HepG2 (cell line): ENCODE data around the gene ZCCHC8. TPM values are rescaled to one million over a fixed set of nuclear protein-coding genes. Genes with fewer than 3 reads are reported as not detected.
A peak's percentile ranks its signal among the peaks of the same experiment; 100 is the strongest.

Experiments used
- ERF ChIP-seq: IDR thresholded peaks from 2 replicates; pipeline ENCODE4 v1.6.1; 2018; ENCODE audit warnings: missing biosample characterization, missing genetic modification reagents
- FOXP1 ChIP-seq, 2 experiments: fragments of 450-650 bp in 1 of 2; IDR thresholded peaks; 2 replicates each; pipeline ENCODE4 v1.6.1; 2017 to 2018; ENCODE audit warnings: antibody characterized with exemption in 1 of 2
- FOXP4 ChIP-seq: sonication (generic); formaldehyde crosslinking; IDR thresholded peaks from 2 replicates; pipeline ENCODE4 v1.4.0; 2020; ENCODE audit warnings: missing genetic modification reagents
- HBP1 ChIP-seq: IDR thresholded peaks from 2 replicates; pipeline ENCODE4 v1.6.1; 2016; ENCODE audit warnings: low read depth, control low read depth
- HDAC2 ChIP-seq: sonication (generic); formaldehyde crosslinking; IDR thresholded peaks from 2 replicates; pipeline ENCODE4 v1.4.0; 2020; ENCODE audit warnings: missing genetic modification reagents
- HOXA3 ChIP-seq: sonication (generic); formaldehyde crosslinking; IDR thresholded peaks from 2 replicates; pipeline ENCODE4 v1.5.0; 2020; ENCODE audit warnings: missing genetic modification reagents
- IKZF1 ChIP-seq: fragments of 450-650 bp; IDR thresholded peaks from 2 replicates; pipeline ENCODE4 v1.7.1; 2016
- KDM1A ChIP-seq: IDR thresholded peaks from 2 replicates; pipeline ENCODE4 v1.6.1; 2016; ENCODE audit warnings: missing compliant biosample characterization
- KDM4B ChIP-seq: sonication (generic); formaldehyde crosslinking; IDR thresholded peaks from 2 replicates; pipeline ENCODE4 v1.4.0; 2020; ENCODE audit warnings: missing genetic modification reagents
- MAFF ChIP-seq: IDR thresholded peaks from 2 replicates; pipeline ENCODE4 v1.6.1; 2011; ENCODE audit warnings: low read depth, low read length, improper control_type of control experiment
- MAFG ChIP-seq: sonication (generic); formaldehyde crosslinking; IDR thresholded peaks from 2 replicates; pipeline ENCODE4 v1.5.1; 2020; ENCODE audit warnings: mild to moderate bottlenecking, missing genetic modification reagents
- MIXL1 ChIP-seq: IDR thresholded peaks from 2 replicates; pipeline ENCODE4 v1.6.1; 2016
- NONO ChIP-seq, 2 experiments: fragments of 450-650 bp in 1 of 2; sonication (generic) in 1 of 2; formaldehyde crosslinking in 1 of 2; IDR thresholded peaks in 1 of 2; conservative IDR thresholded peaks in 1 of 2; 2 replicates each; pipeline versions ENCODE4 v1.6.1 to v1.8.0; 2017 to 2022; ENCODE audit warnings: mild to moderate bottlenecking in 1 of 2, missing genetic modification reagents in 1 of 2, moderate library complexity in 1 of 2
- PPARG ChIP-seq: conservative IDR thresholded peaks from 2 replicates; pipeline ENCODE4 v1.6.1; 2016; ENCODE audit warnings: missing biosample characterization, missing genetic modification reagents
- RARA ChIP-seq: IDR thresholded peaks from 2 replicates; pipeline ENCODE4 v1.6.1; 2016; ENCODE audit warnings: missing genetic modification reagents, missing compliant biosample characterization
- SALL1 ChIP-seq: sonication (generic); formaldehyde crosslinking; IDR thresholded peaks from 2 replicates; pipeline ENCODE4 v1.8.0; 2022; ENCODE audit warnings: mild to moderate bottlenecking, missing genetic modification reagents
- SIX1 ChIP-seq: sonication (generic); formaldehyde crosslinking; IDR thresholded peaks from 2 replicates; pipeline ENCODE4 v1.4.0; 2020; ENCODE audit warnings: missing genetic modification reagents, borderline replicate concordance
- TSC22D2 ChIP-seq: sonication (generic); formaldehyde crosslinking; IDR thresholded peaks from 2 replicates; pipeline ENCODE4 v1.5.1; 2020; ENCODE audit warnings: missing genetic modification reagents, mild to moderate bottlenecking, borderline replicate concordance
- ZNF205 ChIP-seq: IDR thresholded peaks from 2 replicates; pipeline ENCODE4 v1.6.1; 2018; ENCODE audit warnings: missing biosample characterization, missing genetic modification reagents
- ZNF503 ChIP-seq: sonication (generic); formaldehyde crosslinking; IDR thresholded peaks from 2 replicates; pipeline ENCODE4 v1.4.0; 2020; ENCODE audit warnings: missing genetic modification reagents
- ZNF614 ChIP-seq: IDR thresholded peaks from 2 replicates; pipeline ENCODE4 v1.6.1; 2018; ENCODE audit warnings: missing biosample characterization, missing genetic modification reagents, inconsistent platforms, borderline replicate concordance
- ZNF644 ChIP-seq: IDR thresholded peaks from 2 replicates; pipeline ENCODE4 v1.6.1; 2016; ENCODE audit warnings: low read depth
- polyA plus RNA-seq, 8 experiments: library from polyadenylated mRNA; depleted of rRNA in 3 of 8; stranded (reverse) in 7 of 8; unstranded in 1 of 8; fragments of >200 nt; fragmentation: Illumina TruSeq in 4 of 8; extraction: Trizol in 4 of 8; gene quantifications; 2 replicates each; pipeline versions ENCODE4 v1.2.1 to v1.2.3, GENCODE V29; 2011 to 2016; ENCODE audit warnings: low read depth in 4 of 8, missing spikeins in 1 of 8, mixed read lengths in 1 of 8; ENCODE audit not compliant: insufficient read depth in 1 of 8
- total RNA-seq, 5 experiments: library from RNA; depleted of rRNA; stranded (reverse); fragments of >200 nt; fragmentation: Illumina TruSeq; extraction: Trizol; gene quantifications; 2 replicates each; pipeline ENCODE4 v1.2.3, GENCODE V29; 2016; ENCODE audit warnings: low read depth in 1 of 5
- TF ChIP-seq, protein P1 (sequence below): IDR thresholded peaks from 2 replicates; pipeline ENCODE4 v1.4.0; 2020; ENCODE audit warnings: mild to moderate bottlenecking, missing genetic modification reagents

Gene ZCCHC8
- total and polyA plus RNA-seq, 2 of the 13 experiments (the other 11 are each of a cell fraction or from before 2014, with no cell fraction given) = 18.6 to 20.9 TPM

GRCh38 chr12:122491991-122492390 lies 8.7 kb downstream of the ZCCHC8 start (continued):
- TF ChIP-seq MAFF (peak; percentile 54; the same call in 1 of the 2 replicates), FOXP1 (IDR thresholded peaks at IDR 0.05) (no peak), FOXP1 (CRISPR knock-in tag; IDR thresholded peaks at IDR 0.05) (peak; percentile 78; the same call in 1 of the 2 replicates), KDM1A (CRISPR knock-in tag) (0 out of 2 replicates have a peak, but pooled peaks have one; percentile 45), ERF (CRISPR knock-in tag) (peak; percentile 60; the same call in 1 of the 2 replicates), RARA (CRISPR knock-in tag) (peak; percentile 79), ZNF503 (CRISPR knock-in tag) (0 out of 2 replicates have a peak, but pooled peaks have one; percentile 47), NONO (IDR thresholded peaks at IDR 0.05) (no peak), NONO (CRISPR knock-in tag; conservative IDR thresholded peaks at IDR 0.05) (0 out of 2 replicates have a peak, but pooled peaks have one; percentile 47), ZNF644 (CRISPR knock-in tag) (peak; percentile 52; the same call in 1 of the 2 replicates), MAFG (CRISPR knock-in tag) (no peak), FOXP4 (CRISPR knock-in tag) (peak; percentile 87), HOXA3 (CRISPR knock-in tag) (peak; percentile 76; the same call in 1 of the 2 replicates), SALL1 (CRISPR knock-in tag) (peak; percentile 85; the same call in 1 of the 2 replicates), TSC22D2 (CRISPR knock-in tag) (peak; percentile 36; the same call in 1 of the 2 replicates), PPARG (CRISPR knock-in tag) (0 out of 2 replicates have a peak, but pooled peaks have one; percentile 25), ZNF614 (0 out of 2 replicates have a peak, but pooled peaks have one; percentile 32), MIXL1 (peak; percentile 62; the same call in 1 of the 2 replicates), KDM4B (CRISPR knock-in tag) (0 out of 2 replicates have a peak, but pooled peaks have one; percentile 35), SIX1 (peak; percentile 75; the same call in 1 of the 2 replicates), HBP1 (CRISPR knock-in tag) (0 out of 2 replicates have a peak, but pooled peaks have one; percentile 40), HDAC2 (CRISPR knock-in tag) (peak; percentile 68), ZNF205 (CRISPR knock-in tag) (peak; percentile 66; the same call in 1 of the 2 replicates), IKZF1 (no peak)
- TF ChIP-seq, protein P1, sequence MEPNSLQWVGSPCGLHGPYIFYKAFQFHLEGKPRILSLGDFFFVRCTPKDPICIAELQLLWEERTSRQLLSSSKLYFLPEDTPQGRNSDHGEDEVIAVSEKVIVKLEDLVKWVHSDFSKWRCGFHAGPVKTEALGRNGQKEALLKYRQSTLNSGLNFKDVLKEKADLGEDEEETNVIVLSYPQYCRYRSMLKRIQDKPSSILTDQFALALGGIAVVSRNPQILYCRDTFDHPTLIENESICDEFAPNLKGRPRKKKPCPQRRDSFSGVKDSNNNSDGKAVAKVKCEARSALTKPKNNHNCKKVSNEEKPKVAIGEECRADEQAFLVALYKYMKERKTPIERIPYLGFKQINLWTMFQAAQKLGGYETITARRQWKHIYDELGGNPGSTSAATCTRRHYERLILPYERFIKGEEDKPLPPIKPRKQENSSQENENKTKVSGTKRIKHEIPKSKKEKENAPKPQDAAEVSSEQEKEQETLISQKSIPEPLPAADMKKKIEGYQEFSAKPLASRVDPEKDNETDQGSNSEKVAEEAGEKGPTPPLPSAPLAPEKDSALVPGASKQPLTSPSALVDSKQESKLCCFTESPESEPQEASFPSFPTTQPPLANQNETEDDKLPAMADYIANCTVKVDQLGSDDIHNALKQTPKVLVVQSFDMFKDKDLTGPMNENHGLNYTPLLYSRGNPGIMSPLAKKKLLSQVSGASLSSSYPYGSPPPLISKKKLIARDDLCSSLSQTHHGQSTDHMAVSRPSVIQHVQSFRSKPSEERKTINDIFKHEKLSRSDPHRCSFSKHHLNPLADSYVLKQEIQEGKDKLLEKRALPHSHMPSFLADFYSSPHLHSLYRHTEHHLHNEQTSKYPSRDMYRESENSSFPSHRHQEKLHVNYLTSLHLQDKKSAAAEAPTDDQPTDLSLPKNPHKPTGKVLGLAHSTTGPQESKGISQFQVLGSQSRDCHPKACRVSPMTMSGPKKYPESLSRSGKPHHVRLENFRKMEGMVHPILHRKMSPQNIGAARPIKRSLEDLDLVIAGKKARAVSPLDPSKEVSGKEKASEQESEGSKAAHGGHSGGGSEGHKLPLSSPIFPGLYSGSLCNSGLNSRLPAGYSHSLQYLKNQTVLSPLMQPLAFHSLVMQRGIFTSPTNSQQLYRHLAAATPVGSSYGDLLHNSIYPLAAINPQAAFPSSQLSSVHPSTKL (CRISPR knock-in tag) = peak; percentile 86
